Measurements from ENCODE around the gene PKLR.

- no peak for TF ChIP-seq CTCF (IDR thresholded peaks at IDR 0.05)
- no peak for TF ChIP-seq POLR2A (IDR thresholded peaks at IDR 0.05)
Measured at GRCh38 chr1:155320252-155320651, 19.0 kb upstream of the PKLR start.
